HPDE6-E6E7 (cell line): ENCODE measurements around the gene HBM.
"Not testable (repeated sequence)": the region's sequence is repeated elsewhere in the genome, so short reads cannot be mapped to it uniquely, and the experiment has no call there.

Source experiments
- DNase-seq: peaks from one replicate; pipeline ENCODE4 v3.0.0; 2011; ENCODE audit warnings: missing footprints; ENCODE audit errors: extremely low spot score

Gene HBM

GRCh38 chr16:185213-185612 is 19.4 kb downstream of the HBM start:
- no peak for DNase-seq

GRCh38 chr16:185691-186090 is 19.9 kb downstream of the HBM start:
- DNase-seq, result no peak

GRCh38 chr16:187330-187729 is 21.6 kb downstream of the HBM start:
- no peak for DNase-seq

GRCh38 chr16:188674-189073 is 22.9 kb downstream of the HBM start:
- DNase-seq, result no peak

- no peak for DNase-seq
Observed at GRCh38 chr16:189604-190186, 23.9 kb downstream of the HBM start.

GRCh38 chr16:191831-192230 is 26.1 kb downstream of the HBM start:
- DNase-seq, result no peak

- no peak for DNase-seq
Observed at GRCh38 chr16:192686-193085, 26.9 kb downstream of the HBM start.

- DNase-seq, result no peak
Observed at GRCh38 chr16:193441-193840, 27.7 kb downstream of the HBM start.

- no peak for DNase-seq
Observed at GRCh38 chr16:194516-194915, 28.7 kb downstream of the HBM start.

- DNase-seq, result no peak
Observed at GRCh38 chr16:200388-200787, 34.6 kb downstream of the HBM start.

- DNase-seq, result no peak
Observed at GRCh38 chr16:203246-203645, 37.5 kb downstream of the HBM start.

GRCh38 chr16:204046-204445 is 38.3 kb downstream of the HBM start:
- DNase-seq, result not testable (repeated sequence)

- not testable (repeated sequence) for DNase-seq
Observed at GRCh38 chr16:209359-209758, 43.6 kb downstream of the HBM start.

- not testable (repeated sequence) for DNase-seq
Observed at GRCh38 chr16:211631-212180, 45.9 kb downstream of the HBM start.

- DNase-seq, result no peak
Observed at GRCh38 chr16:212999-213398, 47.2 kb downstream of the HBM start.
